Fibroblast of villous mesenchyme (primary cell): Measurements from ENCODE around the gene UTP4. TPM values are rescaled to one million over a fixed set of nuclear protein-coding genes. Genes with fewer than 3 reads are reported as not detected.
"Not testable (repeated sequence)": the region's sequence is repeated elsewhere in the genome, so short reads cannot be mapped to it uniquely, and the experiment has no call there.

ENCODE experiments used
- DNase-seq: peaks from one replicate; pipeline ENCODE4 v3.0.0-alpha.2; 2010; ENCODE audit warnings: low read depth
- H3K4me3 ChIP-seq: 2 replicates; pipeline ENCODE4 v1.5.1; 2011; ENCODE audit warnings: low read depth, mild to moderate bottlenecking, low read length
- total RNA-seq: library from RNA; depleted of rRNA; stranded (reverse); fragments of >200 nt; gene quantifications from 2 replicates; pipeline ENCODE4 v1.2.3, GENCODE V29; 2012
- TF ChIP-seq, protein P1 (sequence below): IDR thresholded peaks from 2 replicates; pipeline ENCODE4 v1.5.1; 2012; ENCODE audit warnings: low read depth, mild to moderate bottlenecking, low read length; ENCODE audit not compliant: insufficient read depth

The UTP4 gene
- total RNA-seq, 1 donor: 22.5 TPM

GRCh38 chr16:69143116-69143515, 10.7 kb downstream of the UTP4 start:
- no peak overlapping the region for H3K4me3 ChIP-seq
- TF ChIP-seq, protein P1, sequence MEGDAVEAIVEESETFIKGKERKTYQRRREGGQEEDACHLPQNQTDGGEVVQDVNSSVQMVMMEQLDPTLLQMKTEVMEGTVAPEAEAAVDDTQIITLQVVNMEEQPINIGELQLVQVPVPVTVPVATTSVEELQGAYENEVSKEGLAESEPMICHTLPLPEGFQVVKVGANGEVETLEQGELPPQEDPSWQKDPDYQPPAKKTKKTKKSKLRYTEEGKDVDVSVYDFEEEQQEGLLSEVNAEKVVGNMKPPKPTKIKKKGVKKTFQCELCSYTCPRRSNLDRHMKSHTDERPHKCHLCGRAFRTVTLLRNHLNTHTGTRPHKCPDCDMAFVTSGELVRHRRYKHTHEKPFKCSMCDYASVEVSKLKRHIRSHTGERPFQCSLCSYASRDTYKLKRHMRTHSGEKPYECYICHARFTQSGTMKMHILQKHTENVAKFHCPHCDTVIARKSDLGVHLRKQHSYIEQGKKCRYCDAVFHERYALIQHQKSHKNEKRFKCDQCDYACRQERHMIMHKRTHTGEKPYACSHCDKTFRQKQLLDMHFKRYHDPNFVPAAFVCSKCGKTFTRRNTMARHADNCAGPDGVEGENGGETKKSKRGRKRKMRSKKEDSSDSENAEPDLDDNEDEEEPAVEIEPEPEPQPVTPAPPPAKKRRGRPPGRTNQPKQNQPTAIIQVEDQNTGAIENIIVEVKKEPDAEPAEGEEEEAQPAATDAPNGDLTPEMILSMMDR: peak; percentile 8
- no peak for DNase-seq

GRCh38 chr16:69145658-69146057, 13.2 kb downstream of the UTP4 start:
- TF ChIP-seq, protein P1: no peak
- H3K4me3 ChIP-seq: no peak overlapping the region
- peak; percentile 90 for DNase-seq

- not testable (repeated sequence) for H3K4me3 ChIP-seq, DNase-seq
These were observed 17.2 kb downstream of the UTP4 start for GRCh38 chr16:69149621-69150020.

DNA sequence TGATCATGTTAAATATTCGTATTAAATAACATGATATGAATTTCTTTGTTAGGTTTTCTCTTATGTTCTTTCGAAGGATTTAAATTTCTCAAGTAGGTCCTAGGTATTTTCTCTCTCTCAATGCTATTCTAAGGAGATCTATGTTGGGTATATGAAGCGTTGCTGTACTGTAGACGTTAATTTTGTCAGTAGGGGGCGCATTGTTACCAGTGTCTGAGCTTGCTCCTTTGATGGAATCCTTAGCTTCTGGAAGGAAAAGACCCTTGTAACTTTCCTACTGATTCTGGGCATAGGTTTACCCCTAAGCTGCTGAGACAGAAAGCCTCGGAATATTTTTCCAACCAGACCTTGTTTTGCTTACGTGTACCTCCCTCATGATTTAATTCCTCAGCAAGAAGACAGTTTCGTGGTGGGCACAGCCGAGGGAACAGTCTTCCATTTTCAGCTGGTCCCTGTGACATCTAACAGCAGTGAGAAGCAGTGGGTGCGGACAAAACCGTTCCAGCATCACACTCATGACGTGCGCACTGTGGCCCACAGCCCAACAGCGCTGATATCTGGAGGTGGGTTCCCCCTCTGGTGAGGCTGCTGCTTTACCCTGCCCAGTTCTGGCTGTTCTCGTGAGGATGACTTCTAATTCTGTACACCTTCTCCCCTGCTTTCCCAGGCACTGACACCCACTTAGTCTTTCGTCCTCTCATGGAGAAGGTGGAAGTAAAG, 17.9 kb downstream of the UTP4 start:
- peak; percentile 86 for DNase-seq
- TF ChIP-seq, protein P1: peak; percentile 82

GRCh38 chr16:69157196-69157595, 24.7 kb downstream of the UTP4 start:
- no peak for DNase-seq
- TF ChIP-seq, protein P1: no peak
- H3K4me3 ChIP-seq: no peak overlapping the region

More for the DNA sequence above, 17.9 kb downstream of the UTP4 start:
- no peak overlapping the region for H3K4me3 ChIP-seq

GRCh38 chr16:69160192-69160591, 27.7 kb downstream of the UTP4 start:
- no peak overlapping the region for H3K4me3 ChIP-seq
- DNase-seq: no peak
- TF ChIP-seq, protein P1: no peak

DNA sequence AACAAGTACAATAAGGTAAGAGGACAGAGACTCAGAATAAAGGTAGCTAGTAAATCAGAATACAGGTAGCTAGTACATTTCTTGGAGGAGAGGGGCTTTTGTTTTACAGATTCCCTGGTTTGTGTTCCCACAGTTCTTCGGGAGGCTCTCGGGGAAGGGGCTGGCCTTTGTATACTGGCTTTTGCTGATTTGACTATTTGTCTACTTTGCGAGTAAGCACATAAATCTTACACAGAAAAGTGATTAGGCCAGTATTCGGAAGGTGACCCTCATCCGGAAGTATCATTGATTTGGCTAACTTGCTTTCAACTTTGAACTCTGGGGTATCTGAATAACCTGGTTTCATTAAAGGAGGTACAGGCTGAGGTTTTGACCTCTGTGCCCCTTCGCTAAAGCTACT, 33.1 kb downstream of the UTP4 start:
- TF ChIP-seq, protein P1: no peak
- DNase-seq: no peak
- no peak overlapping the region for H3K4me3 ChIP-seq
